ENCODE results near the gene ARHGAP29. TPM values are rescaled to one million over a fixed set of nuclear protein-coding genes. Genes with fewer than 3 reads are reported as not detected.

ARHGAP29 gene
- total RNA-seq, 3 donors from 2014 or later = 49.1 to 88.0 (median 70.8) TPM

- no peak overlapping the region for H3K4me3 ChIP-seq
- H3K4me1 ChIP-seq = no peaks in the 10 kb centered on the region
- no peaks in the 10 kb centered on the region for H3K9me3 ChIP-seq
- no peak overlapping the region for H3K27ac ChIP-seq
- intact Hi-C loops (cut with DNase I; ENCODE audit: low total_unique reads) = no loop called here
- DNase-seq (ENCODE audit: low spot score in 2 of 2) = no peak
- H3K36me3 ChIP-seq = no peaks in the 10 kb centered on the region
- no peaks in the 10 kb centered on the region for H3K27me3 ChIP-seq
- TF ChIP-seq POLR2A (IDR thresholded peaks at IDR 0.05) (no peak), POLR2AphosphoS5 (IDR thresholded peaks at IDR 0.05) (no peak)
- TF ChIP-seq, protein P1, sequence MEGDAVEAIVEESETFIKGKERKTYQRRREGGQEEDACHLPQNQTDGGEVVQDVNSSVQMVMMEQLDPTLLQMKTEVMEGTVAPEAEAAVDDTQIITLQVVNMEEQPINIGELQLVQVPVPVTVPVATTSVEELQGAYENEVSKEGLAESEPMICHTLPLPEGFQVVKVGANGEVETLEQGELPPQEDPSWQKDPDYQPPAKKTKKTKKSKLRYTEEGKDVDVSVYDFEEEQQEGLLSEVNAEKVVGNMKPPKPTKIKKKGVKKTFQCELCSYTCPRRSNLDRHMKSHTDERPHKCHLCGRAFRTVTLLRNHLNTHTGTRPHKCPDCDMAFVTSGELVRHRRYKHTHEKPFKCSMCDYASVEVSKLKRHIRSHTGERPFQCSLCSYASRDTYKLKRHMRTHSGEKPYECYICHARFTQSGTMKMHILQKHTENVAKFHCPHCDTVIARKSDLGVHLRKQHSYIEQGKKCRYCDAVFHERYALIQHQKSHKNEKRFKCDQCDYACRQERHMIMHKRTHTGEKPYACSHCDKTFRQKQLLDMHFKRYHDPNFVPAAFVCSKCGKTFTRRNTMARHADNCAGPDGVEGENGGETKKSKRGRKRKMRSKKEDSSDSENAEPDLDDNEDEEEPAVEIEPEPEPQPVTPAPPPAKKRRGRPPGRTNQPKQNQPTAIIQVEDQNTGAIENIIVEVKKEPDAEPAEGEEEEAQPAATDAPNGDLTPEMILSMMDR (IDR thresholded peaks at IDR 0.05) = no peak
These were observed 111.6 kb downstream of the ARHGAP29 start for GRCh38 chr1:94125551-94126514.

DNA sequence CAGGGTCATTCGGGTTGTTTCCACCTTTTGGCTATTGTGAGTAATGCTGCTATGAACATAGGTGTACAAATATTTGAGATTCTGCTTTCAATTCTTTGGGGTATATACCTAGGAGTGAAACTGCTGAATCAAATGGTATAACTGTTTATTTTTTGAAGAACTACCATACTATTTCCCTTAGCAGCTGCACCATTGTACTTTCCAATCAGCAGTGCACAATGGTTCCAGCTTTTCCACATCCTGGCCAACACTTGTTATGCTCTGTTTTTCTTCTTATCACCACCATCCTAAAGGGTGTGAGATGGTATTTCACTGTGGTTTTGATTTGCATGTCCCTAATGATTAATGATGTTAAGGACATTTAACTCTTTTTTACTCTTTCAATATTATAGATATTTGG lies 112.8 kb downstream of the ARHGAP29 start:
- Histone ChIP-seq H3K4me3 (no peak overlapping the region), H3K27ac (no peak overlapping the region), H3K9me3 (no peaks in the 10 kb centered on the region), H3K4me1 (no peaks in the 10 kb centered on the region), H3K36me3 (no peaks in the 10 kb centered on the region), H3K27me3 (no peaks in the 10 kb centered on the region)
- DNase-seq (ENCODE audit: low spot score in 2 of 2) = no peak
- intact Hi-C loops (cut with DNase I; ENCODE audit: low total_unique reads) = no loop called here
- TF ChIP-seq POLR2AphosphoS5 (IDR thresholded peaks at IDR 0.05) = no peak
- TF ChIP-seq, protein P1 (IDR thresholded peaks at IDR 0.05) = no peak
- TF ChIP-seq POLR2A (IDR thresholded peaks at IDR 0.05) = no peak

- no peaks in the 10 kb centered on the region for H3K27me3 ChIP-seq
- H3K9me3 ChIP-seq = no peaks in the 10 kb centered on the region
- intact Hi-C loops (cut with DNase I; ENCODE audit: low total_unique reads) = no loop called here
- H3K4me3 ChIP-seq = no peak overlapping the region
- no peak for TF ChIP-seq POLR2AphosphoS5 (IDR thresholded peaks at IDR 0.05)
- TF ChIP-seq POLR2A (IDR thresholded peaks at IDR 0.05) = no peak
- TF ChIP-seq, protein P1 (IDR thresholded peaks at IDR 0.05) = no peak
- no peak for DNase-seq (ENCODE audit: low spot score in 2 of 2)
- H3K4me1 ChIP-seq = peaks cover 7 to 11% of the 10 kb centered on the region in 2 donors
- no peaks in the 10 kb centered on the region for H3K36me3 ChIP-seq
- H3K27ac ChIP-seq = no peak overlapping the region
These were observed 115.0 kb downstream of the ARHGAP29 start for GRCh38 chr1:94122201-94122970.

Other genes starting within 250 kb of the ARHGAP29 start
- 1 to 10 TPM in 2 of 3 donors, under 1 TPM in 1; 0.16 to 3.5 (median 1.3) TPM for gene ABCA4, start 116.4 kb downstream of the ARHGAP29 start, total RNA-seq
- 10 to 100 TPM; 22.2 to 60.3 (median 36.1) TPM for gene ABCD3, start 180.8 kb upstream of the ARHGAP29 start, total RNA-seq